Osteoblast (primary cell): ENCODE measurements around the gene LHPP. TPM values are rescaled to one million over a fixed set of nuclear protein-coding genes. Genes with fewer than 3 reads are reported as not detected.

ENCODE experiments used
- DNase-seq: peaks from one replicate; pipeline ENCODE4 v3.0.0; 2011; ENCODE audit warnings: low spot score, mixed read lengths; ENCODE audit not compliant: insufficient read length; ENCODE audit errors: missing footprints
- H2AFZ ChIP-seq: 2 replicates; pipeline ENCODE4 v1.6.0; 2011; ENCODE audit warnings: mild to moderate bottlenecking, low read length
- H3K27ac ChIP-seq: 2 replicates; pipeline ENCODE4 v1.5.1; 2011; ENCODE audit warnings: mild to moderate bottlenecking, low read depth, low read length, moderate library complexity
- H3K27me3 ChIP-seq: 2 replicates; pipeline ENCODE4 v1.6.0; 2012; ENCODE audit warnings: mild to moderate bottlenecking, control low read depth, inconsistent platforms, low read length, moderate library complexity; ENCODE audit not compliant: insufficient read depth
- H3K36me3 ChIP-seq: 2 replicates; pipeline ENCODE4 v1.5.1; 2011; ENCODE audit warnings: mild to moderate bottlenecking, low read length, control low read depth, moderate library complexity; ENCODE audit not compliant: insufficient read depth
- H3K4me1 ChIP-seq: 2 replicates; pipeline ENCODE4 v1.5.1; 2011; ENCODE audit warnings: mild to moderate bottlenecking, low read length, control low read depth, moderate library complexity; ENCODE audit not compliant: insufficient read depth
- H3K4me2 ChIP-seq: 2 replicates; pipeline ENCODE4 v1.6.0; 2011; ENCODE audit warnings: mild to moderate bottlenecking, low read length; ENCODE audit not compliant: insufficient read depth
- H3K4me3 ChIP-seq: fragments of 200-600 bp; sonication (generic); 3 replicates; pipeline ENCODE4 v1.5.1; 2012; ENCODE audit warnings: mild to moderate bottlenecking, low read length, inconsistent platforms; ENCODE audit not compliant: insufficient read depth
- H3K79me2 ChIP-seq: 2 replicates; pipeline ENCODE4 v1.6.0; 2012; ENCODE audit warnings: mild to moderate bottlenecking, low read length, control low read depth, inconsistent platforms; ENCODE audit not compliant: insufficient read depth
- H3K9me3 ChIP-seq: 2 replicates; pipeline ENCODE4 v1.5.1; 2011; ENCODE audit warnings: low read depth, low read length, control low read depth
- H4K20me1 ChIP-seq: 2 replicates; pipeline ENCODE4 v1.6.0; 2012; ENCODE audit warnings: mild to moderate bottlenecking, low read length, control low read depth; ENCODE audit not compliant: insufficient read depth
- CTCF ChIP-seq: IDR thresholded peaks from 2 replicates; pipeline ENCODE4 v1.5.1; 2011; ENCODE audit warnings: mild to moderate bottlenecking, low read depth, low read length, moderate library complexity; ENCODE audit errors: extremely low read depth
- total RNA-seq: library from RNA; depleted of rRNA; stranded (reverse); fragments of >200 nt; gene quantifications from 2 replicates; pipeline ENCODE4 v1.2.3, GENCODE V29; 2012

LHPP gene
- total RNA-seq, 1 donor, result 17.7 TPM

- H4K20me1 ChIP-seq, result no peaks in the 10 kb centered on the region
- DNase-seq, result no peak
Measured at GRCh38 chr10:124509880-124510632, 48.4 kb downstream of the LHPP start.

GRCh38 chr10:124510759-124511158 lies 49.1 kb downstream of the LHPP start:
- DNase-seq, result no peak
- H4K20me1 ChIP-seq, result no peaks in the 10 kb centered on the region
- TF ChIP-seq CTCF, result no peak
- H3K27ac ChIP-seq, result no peak overlapping the region
- H2AFZ ChIP-seq, result no peak overlapping the region
- H3K27me3 ChIP-seq, result no peaks in the 10 kb centered on the region
- no peaks in the 10 kb centered on the region for H3K4me1 ChIP-seq
- no peaks in the 10 kb centered on the region for H3K36me3 ChIP-seq
- H3K79me2 ChIP-seq, result no peaks in the 10 kb centered on the region
- no peak overlapping the region for H3K4me3 ChIP-seq
- no peaks in the 10 kb centered on the region for H3K9me3 ChIP-seq
- no peak overlapping the region for H3K4me2 ChIP-seq

More at GRCh38 chr10:124509880-124510632, 48.4 kb downstream of the LHPP start:
- no peaks in the 10 kb centered on the region for H3K27me3 ChIP-seq
- no peaks in the 10 kb centered on the region for H3K4me1 ChIP-seq
- H3K4me2 ChIP-seq, result no peak overlapping the region
- no peak overlapping the region for H3K4me3 ChIP-seq
- no peak overlapping the region for H2AFZ ChIP-seq
- H3K36me3 ChIP-seq, result no peaks in the 10 kb centered on the region
- H3K79me2 ChIP-seq, result no peaks in the 10 kb centered on the region
- no peaks in the 10 kb centered on the region for H3K9me3 ChIP-seq
- H3K27ac ChIP-seq, result no peak overlapping the region
- no peak for TF ChIP-seq CTCF

- Histone ChIP-seq H3K4me2 (no peak overlapping the region), H3K4me1 (no peaks in the 10 kb centered on the region), H2AFZ (no peak overlapping the region), H3K27me3 (no peaks in the 10 kb centered on the region), H3K4me3 (no peak overlapping the region), H3K9me3 (no peaks in the 10 kb centered on the region), H3K27ac (no peak overlapping the region), H3K36me3 (no peaks in the 10 kb centered on the region), H3K79me2 (no peaks in the 10 kb centered on the region), H4K20me1 (no peaks in the 10 kb centered on the region)
- no peak for TF ChIP-seq CTCF
- DNase-seq, result no peak
Measured at GRCh38 chr10:124511205-124512039, 49.8 kb downstream of the LHPP start.

- no peak for TF ChIP-seq CTCF
- Histone ChIP-seq H3K9me3 (no peaks in the 10 kb centered on the region), H4K20me1 (no peaks in the 10 kb centered on the region), H3K27ac (no peak overlapping the region), H3K4me2 (no peak overlapping the region), H3K4me3 (no peak overlapping the region), H3K27me3 (no peaks in the 10 kb centered on the region), H3K79me2 (no peaks in the 10 kb centered on the region), H3K36me3 (no peaks in the 10 kb centered on the region), H2AFZ (no peak overlapping the region), H3K4me1 (no peaks in the 10 kb centered on the region)
- DNase-seq, result no peak
Measured at GRCh38 chr10:124512040-124512428, 50.4 kb downstream of the LHPP start.
